Measurements from ENCODE around the gene PHF21B.
"Not testable (repeated sequence)": the region's sequence is repeated elsewhere in the genome, so short reads cannot be mapped to it uniquely, and the experiment has no call there.

Gene PHF21B

DNA sequence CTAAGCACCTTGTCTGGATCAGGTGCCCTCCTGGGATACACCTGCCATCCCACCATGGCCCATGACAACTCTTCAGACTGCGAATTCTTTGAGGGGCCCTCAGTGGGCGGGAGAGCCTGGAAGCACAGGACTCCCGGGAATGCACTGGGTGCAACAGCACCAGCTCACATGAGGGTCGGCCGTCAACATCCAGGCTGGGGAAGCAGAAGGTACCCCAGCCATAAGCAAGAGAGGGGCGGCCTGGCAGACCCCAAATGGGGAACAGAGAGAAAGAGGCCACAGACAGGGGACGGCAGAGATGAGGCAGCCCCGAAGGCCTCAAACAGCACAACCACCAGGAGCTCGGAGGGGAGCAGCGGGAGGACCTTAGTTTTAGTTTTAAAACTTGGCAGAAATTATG lies 94.4 kb downstream of the PHF21B start:
- no peak for DNase-seq

DNA sequence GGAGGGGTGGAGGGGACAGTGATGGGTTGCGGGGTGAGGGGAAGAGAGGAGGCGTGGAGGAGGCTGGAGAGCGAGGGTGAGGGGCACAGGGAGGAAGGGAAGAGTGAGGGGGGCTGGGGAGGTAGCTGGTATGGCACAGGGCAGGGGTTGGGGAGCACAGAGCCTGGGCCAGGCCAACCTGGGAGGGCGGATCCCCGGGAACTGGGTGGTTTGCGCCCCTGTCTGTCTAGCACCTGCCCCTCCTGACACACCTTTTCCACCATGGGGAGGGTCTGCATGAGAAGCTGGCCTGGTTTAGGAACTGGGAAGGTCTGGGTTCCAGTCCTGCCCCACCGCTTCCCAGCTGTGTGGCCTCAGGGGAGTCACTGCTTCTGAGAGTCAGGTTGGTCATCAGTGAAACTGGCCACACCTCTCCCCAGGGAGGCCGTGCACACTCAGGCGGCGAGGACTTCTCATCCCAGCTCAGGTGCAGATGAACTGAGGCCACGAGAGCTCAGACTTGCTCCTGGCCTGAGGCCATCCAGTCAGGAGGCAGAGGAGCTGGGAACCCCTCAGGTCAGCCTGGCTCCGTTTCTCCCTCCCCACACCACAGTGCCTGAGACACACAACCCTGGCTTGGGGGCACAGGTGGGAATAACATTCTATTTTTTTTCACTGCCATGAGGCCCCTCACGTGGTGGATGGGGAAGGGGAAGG lies 95.6 kb downstream of the PHF21B start:
- DNase-seq, result no peak

DNA sequence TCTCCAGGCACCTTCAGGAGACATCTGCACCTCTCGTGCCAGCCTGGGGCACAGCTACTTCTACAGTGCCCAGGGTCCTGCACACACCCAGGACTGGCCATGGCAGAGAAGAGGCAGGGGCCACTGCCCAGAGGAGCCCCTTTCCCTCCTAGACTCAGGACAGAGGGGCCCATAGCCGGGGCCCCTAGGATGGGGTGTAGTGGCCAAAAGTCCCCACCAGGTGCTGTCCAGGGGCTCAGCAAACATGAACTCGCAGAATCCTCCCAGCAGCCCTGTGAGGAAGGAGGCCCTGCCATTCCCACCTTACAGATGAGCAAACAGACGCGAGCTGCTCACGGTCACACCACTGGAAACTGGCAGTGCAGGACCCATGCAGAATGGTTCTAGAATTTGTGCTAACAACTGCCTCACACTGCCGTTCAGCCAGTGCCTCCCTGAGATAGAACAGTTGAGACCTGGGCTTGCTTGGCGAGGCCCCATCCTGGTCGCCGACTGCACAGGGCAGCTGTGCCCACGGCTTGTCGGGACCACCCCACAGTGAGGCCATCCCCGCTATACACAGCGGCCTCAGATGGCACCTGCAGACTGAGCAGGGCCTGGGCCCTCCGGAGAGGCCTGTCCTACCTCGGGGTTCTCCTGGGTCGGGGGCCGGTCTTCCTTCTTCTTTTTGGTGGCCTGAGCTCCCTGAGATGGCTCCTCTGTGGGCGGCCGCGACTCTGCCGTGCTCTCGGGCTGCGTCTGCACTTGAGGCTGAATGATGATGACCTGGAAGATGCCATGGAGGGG lies 96.4 kb downstream of the PHF21B start:
- DNase-seq, result no peak

DNA sequence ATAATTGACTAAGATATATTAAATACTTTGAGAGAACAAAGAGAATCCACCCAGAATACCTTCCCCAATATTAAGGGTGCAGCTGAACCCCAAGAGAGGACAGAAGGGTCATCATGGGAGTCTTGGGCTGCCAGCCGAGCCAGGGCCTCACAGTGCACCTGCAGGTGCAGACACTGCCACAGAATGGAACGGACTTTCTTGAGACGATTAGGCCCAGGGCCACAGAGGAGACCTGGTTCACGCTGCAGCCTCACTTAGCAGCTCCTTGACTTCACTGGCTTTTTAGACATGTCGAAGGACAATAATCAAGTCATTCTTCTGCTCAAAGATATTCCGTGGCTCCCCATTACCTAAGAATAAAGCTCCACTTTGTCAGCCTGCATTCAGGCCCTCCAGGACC lies 100.6 kb downstream of the PHF21B start:
- DNase-seq, result no peak

DNA sequence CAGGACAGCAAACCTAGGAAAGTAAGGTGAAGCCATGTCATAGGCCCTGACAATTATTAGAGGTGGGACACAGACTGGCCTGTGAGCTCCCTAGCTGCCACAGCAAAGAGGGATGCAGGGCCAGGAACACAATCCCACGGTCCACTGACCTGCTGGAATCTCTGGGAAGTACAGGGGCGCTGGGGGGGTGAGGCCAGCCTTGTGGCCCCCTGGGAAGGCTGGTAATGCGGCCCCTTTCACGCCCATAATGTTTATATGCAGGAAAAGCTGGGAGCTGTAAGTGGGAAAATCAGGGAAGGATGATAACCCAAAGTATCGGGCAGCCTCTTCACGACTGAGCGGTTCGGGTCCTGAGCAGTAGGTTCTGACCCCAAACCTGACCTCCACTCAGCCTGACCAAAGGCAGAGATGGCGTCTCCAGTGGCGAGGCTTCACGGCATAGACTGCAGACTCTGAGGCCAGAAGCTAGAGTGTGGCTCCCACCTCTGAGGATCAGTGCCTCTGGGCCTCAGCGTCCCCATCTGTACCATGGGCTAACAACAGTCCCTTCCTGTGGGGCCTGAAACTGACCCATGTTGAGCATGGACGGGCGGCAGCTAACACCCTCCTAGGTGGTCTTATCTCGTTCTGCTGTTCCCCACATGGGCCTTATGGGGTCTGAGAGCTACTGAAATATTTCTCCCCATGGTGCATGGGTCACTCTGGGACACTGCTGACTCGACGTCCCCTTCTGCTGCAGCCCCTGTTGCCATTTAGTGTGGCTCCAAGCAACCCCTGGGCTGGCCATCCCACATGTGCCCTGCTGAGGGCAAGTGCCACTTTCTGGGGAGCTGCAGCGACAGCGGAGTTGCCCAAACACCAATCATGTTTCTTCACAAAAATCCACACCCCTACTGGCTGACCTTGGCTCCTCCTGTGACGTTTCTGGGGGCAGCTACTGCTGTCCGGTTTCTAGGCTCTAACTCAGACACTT lies 101.8 kb downstream of the PHF21B start:
- DNase-seq, result no peak

GRCh38 chr22:44906999-44907644 lies 102.7 kb downstream of the PHF21B start:
- DNase-seq, result no peak

- DNase-seq, result no peak
Observed at GRCh38 chr22:44906248-44906936, 103.4 kb downstream of the PHF21B start.

DNA sequence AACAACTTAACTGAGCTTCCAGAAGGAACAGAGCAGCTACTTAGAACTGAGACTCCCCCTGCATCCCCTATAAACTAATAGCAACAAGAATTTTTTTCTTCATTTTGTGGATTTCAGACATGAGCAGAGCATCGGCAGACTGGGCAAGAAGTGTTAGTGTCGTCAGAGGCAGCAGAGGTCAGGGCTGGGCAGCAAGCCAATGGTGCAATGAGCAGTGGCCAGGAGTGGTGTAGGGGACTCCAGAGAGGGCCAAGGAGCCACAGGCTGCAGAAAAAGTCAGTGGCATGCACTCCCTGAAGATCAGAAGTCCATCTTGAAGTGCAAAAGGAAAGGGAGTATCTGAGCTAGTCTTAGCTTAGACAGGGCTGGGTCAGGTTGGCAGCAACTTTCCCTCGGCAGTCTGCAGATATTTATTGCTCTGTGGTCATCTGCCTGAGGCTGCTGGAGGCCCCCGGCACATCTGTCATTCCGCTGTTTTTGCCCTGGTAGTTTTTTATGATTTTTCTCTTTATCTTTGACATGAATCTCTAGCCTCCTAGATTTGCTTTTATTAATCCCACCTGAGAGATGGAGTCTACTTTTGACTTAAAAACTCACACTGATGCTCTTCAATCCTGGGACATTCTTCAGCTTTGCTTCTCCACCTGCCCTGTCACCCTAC lies 105.2 kb downstream of the PHF21B start:
- DNase-seq, result not testable (repeated sequence)

DNA sequence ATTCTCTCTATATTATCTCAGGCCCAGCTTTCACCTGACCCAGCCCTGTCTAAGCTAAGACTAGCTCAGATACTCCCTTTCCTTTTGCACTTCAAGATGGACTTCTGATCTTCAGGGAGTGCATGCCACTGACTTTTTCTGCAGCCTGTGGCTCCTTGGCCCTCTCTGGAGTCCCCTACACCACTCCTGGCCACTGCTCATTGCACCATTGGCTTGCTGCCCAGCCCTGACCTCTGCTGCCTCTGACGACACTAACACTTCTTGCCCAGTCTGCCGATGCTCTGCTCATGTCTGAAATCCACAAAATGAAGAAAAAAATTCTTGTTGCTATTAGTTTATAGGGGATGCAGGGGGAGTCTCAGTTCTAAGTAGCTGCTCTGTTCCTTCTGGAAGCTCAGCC lies 106.6 kb downstream of the PHF21B start:
- DNase-seq, result not testable (repeated sequence)

DNA sequence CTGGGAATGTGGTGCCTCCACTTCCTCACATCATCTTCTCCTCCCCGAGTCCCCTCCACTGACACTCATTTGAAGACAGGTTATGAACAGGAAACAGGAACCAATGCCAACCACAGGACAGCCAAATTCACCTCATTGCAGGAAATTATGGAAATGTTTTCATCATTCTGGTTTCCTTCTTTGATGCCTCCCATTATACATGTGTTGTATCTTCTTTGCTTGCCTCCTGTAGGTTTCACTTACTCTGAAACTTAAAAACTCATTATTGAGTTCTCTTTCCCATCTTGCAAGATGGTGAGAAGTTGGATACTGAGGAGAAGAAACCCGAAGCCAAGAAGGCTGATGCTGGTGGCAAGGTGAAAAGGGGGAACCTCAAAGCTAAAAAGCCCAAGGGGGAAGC lies 108.5 kb downstream of the PHF21B start:
- no peak for DNase-seq

DNA sequence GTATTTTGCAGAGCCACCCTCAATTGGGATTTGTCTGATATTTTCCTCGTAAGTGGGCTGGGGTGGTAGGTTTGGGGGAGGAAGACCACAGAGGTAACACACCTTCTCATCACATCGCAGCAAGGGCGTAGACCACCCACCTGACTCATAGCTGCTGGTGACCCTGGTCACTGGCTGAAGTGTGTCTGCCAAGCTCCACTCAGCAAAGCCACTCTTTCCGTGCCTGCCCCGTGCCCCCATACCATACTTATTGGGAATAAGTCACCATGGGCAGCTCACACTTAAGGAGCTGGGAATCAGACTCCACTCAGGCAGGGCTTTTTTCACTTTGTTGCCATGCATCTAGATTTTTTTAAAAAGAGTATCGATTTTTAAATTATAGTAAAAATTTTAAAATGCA lies 111.6 kb downstream of the PHF21B start:
- no peak for DNase-seq

DNA sequence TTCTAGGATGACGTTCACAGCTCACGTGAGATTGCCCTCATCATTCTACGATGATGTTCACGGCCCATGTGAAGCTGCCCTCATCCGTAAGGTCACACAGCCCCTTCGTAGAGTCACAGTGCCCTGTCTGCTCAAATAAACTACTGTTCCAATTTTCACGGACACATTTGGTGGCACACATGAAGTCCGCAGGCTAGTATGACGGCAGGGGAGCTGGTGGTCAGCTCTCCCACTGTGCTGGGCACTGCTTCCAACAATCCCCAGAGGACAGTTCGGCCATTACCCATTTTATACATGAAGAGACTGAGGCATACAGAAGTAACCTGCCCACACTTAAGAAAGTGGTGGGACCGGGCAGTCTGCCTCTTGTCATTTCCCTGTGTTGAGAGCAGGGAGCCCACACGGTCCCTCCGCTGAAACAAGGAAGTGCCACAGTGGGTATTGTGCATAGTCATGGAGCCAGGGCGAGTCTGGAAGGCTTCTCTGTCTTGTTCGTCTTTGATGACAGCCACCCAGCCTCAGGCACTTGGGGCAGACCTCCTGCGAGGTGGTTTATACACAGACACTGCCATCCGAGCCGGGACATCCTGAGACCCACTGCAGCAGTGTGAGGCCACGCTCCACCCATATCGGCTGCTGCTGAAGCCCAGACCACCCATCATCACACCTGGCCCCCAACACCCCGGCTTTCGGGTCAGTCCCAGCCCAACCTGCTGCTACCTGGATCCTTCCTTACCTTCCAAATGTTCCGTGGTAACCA lies 114.3 kb downstream of the PHF21B start:
- DNase-seq, result no peak

DNA sequence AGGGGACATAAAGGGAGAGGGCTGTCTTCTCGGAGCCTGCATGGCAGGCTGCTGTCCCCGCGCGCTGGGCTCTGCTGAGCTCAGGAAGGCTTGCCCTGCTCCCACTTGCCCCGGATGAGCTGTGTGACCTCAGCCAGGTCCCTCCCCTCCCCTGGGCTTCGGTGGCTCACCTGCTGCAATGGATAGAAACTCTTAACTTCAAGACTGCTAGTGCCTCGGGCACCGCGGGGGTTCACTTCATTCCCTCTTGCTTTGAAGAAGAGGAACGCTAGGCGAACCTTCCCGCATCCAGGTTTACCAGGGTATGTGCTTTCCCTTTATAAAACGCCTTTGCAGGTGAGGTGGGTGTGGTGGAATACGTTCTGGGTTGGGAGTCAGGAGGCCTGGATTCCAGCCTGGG lies 115.0 kb downstream of the PHF21B start:
- no peak for DNase-seq

DNA sequence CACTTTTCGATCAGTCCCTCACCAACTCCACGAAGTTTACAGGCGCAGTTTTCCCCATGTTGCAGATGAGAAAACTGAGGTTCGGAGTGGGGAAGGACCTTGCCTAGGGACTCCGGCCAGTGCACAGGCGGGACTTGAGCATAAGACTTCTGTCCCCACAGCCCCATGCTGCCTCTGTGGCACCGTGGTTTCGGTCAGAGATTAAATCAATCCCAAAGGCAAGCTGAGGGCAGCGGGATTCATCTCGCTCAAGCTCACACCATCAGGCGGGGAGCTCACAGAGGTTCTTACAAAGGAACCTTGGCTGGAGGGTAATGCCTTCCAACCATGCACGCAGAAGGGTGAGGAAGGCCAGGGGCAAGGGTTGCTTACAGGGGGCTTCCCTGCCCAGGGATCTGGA lies 115.5 kb downstream of the PHF21B start:
- DNase-seq, result no peak

DNA sequence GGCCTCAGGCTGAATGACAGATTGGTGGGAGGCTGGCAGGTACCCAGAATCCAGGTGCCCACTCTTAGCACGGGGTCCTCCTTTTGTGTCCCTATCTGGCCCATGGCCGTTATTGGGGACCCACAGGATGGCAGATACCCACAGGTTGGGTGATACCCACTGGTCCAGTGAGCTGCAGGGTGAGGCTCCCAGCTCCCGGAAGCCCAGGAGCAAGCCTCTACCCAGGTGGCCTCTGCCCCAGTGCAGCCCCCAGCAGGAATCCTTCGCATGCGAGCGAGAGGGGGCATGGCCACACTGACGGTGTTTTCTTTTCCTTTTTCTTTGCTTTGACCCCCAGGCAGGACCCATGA lies 116.1 kb downstream of the PHF21B start:
- DNase-seq, result no peak

- DNase-seq, result no peak
Observed at GRCh38 chr22:44892803-44893730, 116.7 kb downstream of the PHF21B start.

GRCh38 chr22:44892243-44892642 lies 117.6 kb downstream of the PHF21B start:
- no peak for DNase-seq

DNA sequence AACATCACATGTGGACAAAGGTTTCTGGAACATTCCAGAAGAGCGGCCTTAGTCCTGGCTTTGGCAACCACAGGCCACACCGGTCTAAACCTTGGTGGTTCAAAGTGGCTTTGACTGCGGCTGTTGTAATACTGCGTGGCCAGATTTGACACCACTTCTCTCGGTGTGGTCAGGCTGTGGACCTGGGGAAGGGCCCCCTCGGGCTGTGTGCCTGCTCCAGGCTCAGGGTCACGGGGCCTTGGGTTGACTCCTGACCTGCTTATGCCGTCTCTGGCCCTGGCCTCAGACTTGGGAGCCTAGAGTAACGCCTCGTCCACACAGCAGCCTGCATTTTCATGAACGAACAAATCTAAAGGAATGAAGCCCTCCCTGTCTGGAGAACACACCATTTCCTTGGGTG lies 118.0 kb downstream of the PHF21B start:
- no peak for DNase-seq

DNA sequence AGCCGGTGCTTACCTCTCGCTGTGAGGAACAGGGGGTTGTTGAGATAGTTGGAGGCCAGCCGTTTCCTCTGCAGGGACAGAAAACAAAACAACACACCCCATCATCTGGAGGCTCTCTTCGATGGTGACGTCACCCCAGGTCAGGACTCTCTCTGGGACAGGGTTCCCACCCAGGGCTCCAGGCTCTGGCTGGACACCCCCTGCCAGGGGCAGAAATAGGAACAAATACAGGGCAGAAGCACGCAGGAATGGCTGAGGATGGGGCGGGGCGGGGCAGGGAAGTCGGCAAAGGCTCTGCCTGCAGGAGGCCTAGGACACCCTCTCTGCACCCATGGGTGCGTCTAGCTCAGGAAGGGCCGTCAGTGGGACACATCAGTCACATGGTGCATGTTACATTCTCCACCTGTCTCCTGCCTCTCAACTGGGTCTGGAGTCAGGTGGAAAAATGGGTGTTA lies 118.5 kb downstream of the PHF21B start:
- no peak for DNase-seq
